HFF-Myc (cell line): Measurements from ENCODE around the gene FOXP1.
"Not testable (repeated sequence)": the region's sequence is repeated elsewhere in the genome, so short reads cannot be mapped to it uniquely, and the experiment has no call there.

Experiments used
- DNase-seq: peaks from one replicate; pipeline ENCODE4 v3.0.0-alpha.2; 2011; ENCODE audit warnings: low read depth; ENCODE audit errors: extremely low read depth
- H3K4me3 ChIP-seq: replicated peaks from 2 replicates; pipeline ENCODE4 v1.5.1; 2011; ENCODE audit warnings: low read depth, mild to moderate bottlenecking, control low read depth, low read length
- CTCF ChIP-seq: IDR thresholded peaks from 2 replicates; pipeline ENCODE4 v1.5.1; 2012; ENCODE audit warnings: mild to moderate bottlenecking, low read depth, low read length, control low read depth; ENCODE audit errors: missing control alignments

Gene FOXP1

GRCh38 chr3:71025516-71025915 is 558.0 kb downstream of the FOXP1 start:
- no peak overlapping the region for H3K4me3 ChIP-seq
- TF ChIP-seq CTCF: no peak
- no peak for DNase-seq

GRCh38 chr3:71025010-71025409 is 558.5 kb downstream of the FOXP1 start:
- H3K4me3 ChIP-seq: no peak overlapping the region
- TF ChIP-seq CTCF: no peak
- no peak for DNase-seq

GRCh38 chr3:71022551-71023335 is 560.8 kb downstream of the FOXP1 start:
- H3K4me3 ChIP-seq: no peak overlapping the region
- peak; percentile 35 for TF ChIP-seq CTCF
- no peak for DNase-seq

- DNase-seq: no peak
- no peak overlapping the region for H3K4me3 ChIP-seq
- no peak for TF ChIP-seq CTCF
These were observed 564.7 kb downstream of the FOXP1 start for GRCh38 chr3:71018799-71019198.

- no peak for TF ChIP-seq CTCF
- DNase-seq: no peak
- H3K4me3 ChIP-seq: no peak overlapping the region
These were observed 567.2 kb downstream of the FOXP1 start for GRCh38 chr3:71016178-71016845.

- not testable (repeated sequence) for DNase-seq
These were observed 568.9 kb downstream of the FOXP1 start for GRCh38 chr3:71014616-71015015.

GRCh38 chr3:71012971-71013370 is 570.6 kb downstream of the FOXP1 start:
- no peak for TF ChIP-seq CTCF
- H3K4me3 ChIP-seq: no peak overlapping the region
- DNase-seq: no peak

More at GRCh38 chr3:71014616-71015015, 568.9 kb downstream of the FOXP1 start:
- not testable (repeated sequence) for H3K4me3 ChIP-seq
